IPS DF 6.9 (cell line): ENCODE results near the gene BIK.

Experiments
- DNase-seq: peaks from one replicate; pipeline ENCODE4 v3.0.0-alpha.2; 2013; ENCODE audit warnings: low read depth, low spot score
- H3K27ac ChIP-seq: one replicate; pipeline ENCODE4 v1.5.1; 2013; ENCODE audit warnings: low read length, control low read depth
- H3K27me3 ChIP-seq: 2 replicates; pipeline ENCODE4 v1.6.1; 2013; ENCODE audit warnings: mild to moderate bottlenecking, low read length; ENCODE audit not compliant: control insufficient read depth, insufficient read depth
- H3K36me3 ChIP-seq: 2 replicates; pipeline ENCODE4 v1.6.1; 2013; ENCODE audit warnings: low read length; ENCODE audit not compliant: control insufficient read depth, insufficient read depth
- H3K4me1 ChIP-seq: 2 replicates; pipeline ENCODE4 v1.6.1; 2013; ENCODE audit warnings: low read length; ENCODE audit not compliant: control insufficient read depth, insufficient read depth
- H3K4me3 ChIP-seq: 2 replicates; pipeline ENCODE4 v1.5.1; 2013; ENCODE audit warnings: mild to moderate bottlenecking, low read length
- H3K9me3 ChIP-seq: 2 replicates; pipeline ENCODE4 v1.6.1; 2013; ENCODE audit warnings: low read length, inconsistent platforms; ENCODE audit not compliant: control insufficient read depth, insufficient read depth
- WGBS: extraction: QIAGEN DNeasy Blood & Tissue Kit; methylation state at CpG from one replicate; pipeline ENCODE4 v1.1.7; 2013; ENCODE audit warnings: mixed read lengths, missing lambda C conversion rate; ENCODE audit not compliant: insufficient read length, insufficient coverage; 5-methylcytosine and 5-hydroxymethylcytosine counted together

BIK gene

DNA sequence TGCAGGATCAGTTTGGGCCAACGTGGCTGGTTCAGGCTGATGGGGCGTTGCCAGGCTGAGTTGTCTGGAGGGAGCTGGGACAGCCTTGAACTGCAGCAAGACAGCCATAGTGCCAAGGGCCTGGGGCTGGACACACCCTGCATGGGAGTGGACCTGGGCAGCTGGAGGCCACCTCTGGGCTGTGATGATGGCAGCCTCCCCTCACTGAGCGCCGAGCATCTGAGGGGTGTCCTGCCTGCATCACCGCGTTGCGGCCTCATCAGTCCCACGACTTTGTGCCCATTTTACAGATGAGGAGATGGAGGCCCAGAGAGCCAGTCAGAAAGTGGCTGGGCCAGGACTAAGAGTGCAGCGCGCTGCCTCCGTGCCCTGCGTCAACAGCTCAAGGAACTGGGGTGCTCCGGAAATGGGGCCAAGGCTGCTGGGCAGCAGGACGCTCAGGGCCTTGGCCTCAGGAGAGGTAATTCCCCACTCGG lies 40.2 kb downstream of the BIK start:
- no peak overlapping the region for H3K27ac ChIP-seq
- H3K4me1 ChIP-seq = peaks cover 3% of the 10 kb centered on the region; the same call in 1 of the 2 replicates
- H3K27me3 ChIP-seq = no peaks in the 10 kb centered on the region; the same call in 1 of the 2 replicates
- H3K4me3 ChIP-seq = peak overlapping the region; percentile 48; the same call in 1 of the 2 replicates
- DNase-seq = no peak
- no CpG with 5 or more reads among the region's 15 CpGs for WGBS
- no peaks in the 10 kb centered on the region for H3K9me3 ChIP-seq
- H3K36me3 ChIP-seq = no peaks in the 10 kb centered on the region

GRCh38 chr22:43151251-43152002 lies 40.9 kb downstream of the BIK start, which contains the start of gene TSPO:
Gene TSPO (plus strand): TSS chr22:43151559. CDS start chr22:43159239, 7,680 bp downstream.
- Histone ChIP-seq H3K4me1 (peaks cover 3% of the 10 kb centered on the region; the same call in 1 of the 2 replicates), H3K36me3 (no peaks in the 10 kb centered on the region), H3K27ac (no peak within 1 kb of the TSS), H3K27me3 (no peaks in the 10 kb centered on the region; the same call in 1 of the 2 replicates), H3K4me3 (peak within 1 kb of the TSS; percentile 48; the same call in 1 of the 2 replicates), H3K9me3 (no peaks in the 10 kb centered on the region)
- no peak for DNase-seq
- no CpG with 5 or more reads among the region's 75 CpGs for WGBS

DNA sequence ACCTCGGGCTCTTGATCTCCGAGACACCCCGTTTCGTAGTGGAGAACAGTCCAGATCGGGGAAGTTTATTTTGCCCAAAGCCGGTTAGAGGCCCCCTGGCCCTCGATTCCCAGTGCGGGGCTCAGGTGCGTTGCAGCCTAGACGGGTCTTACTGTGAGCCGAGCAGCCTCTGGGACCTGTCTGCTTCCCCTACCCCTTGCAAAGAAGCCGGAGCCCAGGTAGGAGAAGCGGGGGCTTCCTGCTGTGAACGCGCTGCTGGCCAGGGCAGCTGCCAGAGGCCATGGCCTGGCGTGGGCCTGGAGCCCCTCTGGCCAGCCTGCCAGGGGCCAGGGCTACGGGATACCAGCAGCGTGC lies 41.4 kb downstream of the BIK start:
- Histone ChIP-seq H3K9me3 (no peaks in the 10 kb centered on the region), H3K4me1 (peaks cover 3% of the 10 kb centered on the region; the same call in 1 of the 2 replicates), H3K4me3 (peak overlapping the region; percentile 48; the same call in 1 of the 2 replicates), H3K27ac (no peak overlapping the region), H3K27me3 (no peaks in the 10 kb centered on the region; the same call in 1 of the 2 replicates), H3K36me3 (no peaks in the 10 kb centered on the region)
- WGBS = no CpG with 5 or more reads among the region's 18 CpGs
- no peak for DNase-seq

DNA sequence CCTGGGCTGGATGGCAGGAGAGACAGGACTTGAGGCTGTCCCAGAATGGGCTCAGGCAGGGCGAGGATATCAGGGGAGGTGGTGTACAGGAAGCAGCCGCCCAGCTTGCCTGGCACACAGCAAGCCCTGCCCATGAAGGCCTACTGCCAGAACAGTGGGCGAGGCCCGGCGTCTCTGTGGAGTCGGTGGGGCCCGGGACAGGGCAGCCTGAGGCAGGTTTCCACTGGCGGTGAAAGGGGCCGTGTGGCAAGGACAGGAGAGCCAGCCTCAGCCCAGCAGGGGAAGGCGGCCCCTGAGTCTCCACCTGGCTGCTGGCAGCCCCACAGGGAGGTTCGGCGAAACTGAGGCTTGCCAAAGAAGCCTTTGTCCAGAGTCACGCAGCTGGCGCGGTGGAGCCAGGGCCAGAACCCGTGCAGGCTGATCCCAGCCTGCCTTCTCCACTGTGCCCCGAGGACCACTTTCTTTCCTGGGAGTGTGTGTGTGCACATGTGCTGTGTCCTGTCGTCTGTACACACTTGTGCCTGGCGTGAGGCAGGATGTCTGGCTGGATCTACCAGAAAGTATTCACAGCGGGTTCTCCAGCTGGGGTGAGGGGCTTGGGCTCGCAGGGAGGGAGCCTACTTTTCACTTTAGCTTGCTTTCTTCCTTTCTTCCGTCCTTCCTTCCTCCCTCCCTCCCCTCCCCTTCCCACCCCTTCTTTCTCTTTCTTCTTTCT lies 42.0 kb downstream of the BIK start:
- Histone ChIP-seq H3K4me1 (peaks cover 3% of the 10 kb centered on the region; the same call in 1 of the 2 replicates), H3K27ac (no peak overlapping the region), H3K4me3 (peak overlapping the region; percentile 48; the same call in 1 of the 2 replicates), H3K36me3 (no peaks in the 10 kb centered on the region), H3K27me3 (no peaks in the 10 kb centered on the region; the same call in 1 of the 2 replicates), H3K9me3 (no peaks in the 10 kb centered on the region)
- no CpG with 5 or more reads among the region's 22 CpGs for WGBS
- DNase-seq = no peak

DNA sequence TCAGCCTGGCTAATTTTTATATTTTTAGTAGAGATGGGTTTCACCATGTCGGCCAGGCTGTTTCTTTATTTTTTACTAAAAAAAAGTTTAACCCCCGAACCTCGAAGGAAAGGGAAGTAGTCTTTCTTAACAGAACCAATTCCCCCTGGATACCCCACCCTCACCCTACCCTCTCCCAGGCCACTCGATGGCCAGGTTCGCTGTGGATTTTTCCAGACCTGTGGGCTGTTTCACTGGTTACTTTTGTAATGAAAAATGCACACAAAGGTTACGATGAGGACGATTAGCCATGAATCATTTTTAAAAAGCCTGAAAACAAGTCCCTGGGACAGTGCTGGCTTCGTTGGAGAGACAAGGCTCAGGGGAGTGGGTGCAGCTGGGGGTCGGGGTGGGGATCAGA lies 43.3 kb downstream of the BIK start:
- no peak for DNase-seq
- Histone ChIP-seq H3K27me3 (no peaks in the 10 kb centered on the region; the same call in 1 of the 2 replicates), H3K4me1 (peaks cover 3% of the 10 kb centered on the region; the same call in 1 of the 2 replicates), H3K4me3 (no peak overlapping the region), H3K9me3 (no peaks in the 10 kb centered on the region), H3K36me3 (no peaks in the 10 kb centered on the region), H3K27ac (no peak overlapping the region)
- WGBS = no CpG with 5 or more reads among the region's 9 CpGs

DNA sequence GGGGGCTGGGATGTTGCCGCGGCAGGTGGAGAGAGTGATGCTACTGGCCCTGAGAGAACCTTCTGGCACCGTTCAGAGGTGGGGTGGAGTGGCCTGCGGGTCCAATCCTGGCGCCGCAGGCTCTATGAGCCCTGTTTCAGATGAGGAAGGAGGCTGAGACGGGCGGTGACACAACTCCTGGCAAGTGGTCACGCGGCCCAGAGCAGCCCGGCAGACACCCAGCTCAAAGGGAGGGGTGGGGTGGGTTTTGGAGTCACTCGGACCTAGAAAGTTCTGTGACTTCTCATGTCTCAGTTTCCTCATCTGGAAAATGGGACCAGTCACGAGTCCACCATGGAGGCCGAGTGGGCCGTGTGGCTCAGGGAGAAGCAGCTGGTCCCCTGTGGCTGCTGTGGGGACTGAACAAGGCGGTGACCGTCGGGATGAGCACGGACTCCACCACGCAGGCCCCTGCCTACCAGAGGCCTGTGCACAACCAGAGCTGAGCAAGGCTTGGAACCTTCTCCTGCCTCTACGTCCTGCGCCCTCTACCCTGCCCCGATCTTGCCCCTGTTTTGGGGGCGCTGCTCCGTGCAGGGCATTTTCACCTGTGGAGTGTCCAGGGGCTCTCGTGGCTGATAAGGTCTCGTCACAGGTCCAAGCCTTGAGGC lies 44.5 kb downstream of the BIK start:
- Histone ChIP-seq H3K27me3 (no peaks in the 10 kb centered on the region; the same call in 1 of the 2 replicates), H3K36me3 (no peaks in the 10 kb centered on the region), H3K4me3 (no peak overlapping the region), H3K9me3 (no peaks in the 10 kb centered on the region), H3K4me1 (peaks cover 3% of the 10 kb centered on the region; the same call in 1 of the 2 replicates), H3K27ac (no peak overlapping the region)
- no CpG with 5 or more reads among the region's 27 CpGs for WGBS
- DNase-seq = no peak

- Histone ChIP-seq H3K27ac (no peak overlapping the region), H3K4me1 (peaks cover 3% of the 10 kb centered on the region; the same call in 1 of the 2 replicates), H3K9me3 (no peaks in the 10 kb centered on the region), H3K36me3 (no peaks in the 10 kb centered on the region), H3K27me3 (no peaks in the 10 kb centered on the region; the same call in 1 of the 2 replicates), H3K4me3 (no peak overlapping the region)
- DNase-seq = no peak
- no CpG with 5 or more reads among the region's 5 CpGs for WGBS
Observed at GRCh38 chr22:43155789-43156188, 45.2 kb downstream of the BIK start.

DNA sequence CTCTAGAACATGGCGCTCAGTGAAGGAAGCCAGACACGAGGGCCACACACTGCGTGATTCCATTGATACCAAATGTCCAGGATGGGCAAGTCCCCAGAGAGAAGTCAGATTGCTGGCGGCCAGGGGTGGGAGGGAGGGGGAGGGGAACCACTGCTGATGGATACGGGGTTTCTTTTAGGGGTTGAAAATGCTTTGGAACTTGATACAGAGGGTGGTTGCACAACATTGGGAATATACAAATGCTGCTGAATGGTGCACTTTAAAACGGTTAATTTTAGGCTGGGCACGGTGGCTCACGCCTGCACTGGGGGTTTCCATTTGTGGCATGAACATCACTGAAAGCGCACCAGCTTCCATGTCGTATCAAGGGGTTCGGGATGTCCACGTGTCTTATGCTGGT lies 45.9 kb downstream of the BIK start:
- Histone ChIP-seq H3K4me3 (no peak overlapping the region), H3K9me3 (no peaks in the 10 kb centered on the region), H3K27ac (no peak overlapping the region), H3K27me3 (no peaks in the 10 kb centered on the region; the same call in 1 of the 2 replicates), H3K4me1 (peaks cover 3% of the 10 kb centered on the region; the same call in 1 of the 2 replicates), H3K36me3 (no peaks in the 10 kb centered on the region)
- no peak for DNase-seq
- WGBS = no CpG with 5 or more reads among the region's 12 CpGs

GRCh38 chr22:43157874-43158546 lies 47.5 kb downstream of the BIK start:
- no CpG with 5 or more reads among the region's 9 CpGs for WGBS
- Histone ChIP-seq H3K9me3 (no peaks in the 10 kb centered on the region), H3K27ac (no peak overlapping the region), H3K27me3 (no peaks in the 10 kb centered on the region), H3K4me1 (no peaks in the 10 kb centered on the region), H3K4me3 (no peak overlapping the region), H3K36me3 (no peaks in the 10 kb centered on the region)
- no peak for DNase-seq
